DOHH2 (cell line): ENCODE data around the gene RRN3.
"Not testable (repeated sequence)": the region's sequence is repeated elsewhere in the genome, so short reads cannot be mapped to it uniquely, and the experiment has no call there.

Experiments
- CTCF ChIP-seq: fragments of 200-600 bp; sonication (generic); IDR thresholded peaks from one replicate; pipeline ENCODE4 v1.5.1; 2014; ENCODE audit warnings: antibody characterized with exemption, mild to moderate bottlenecking, low read depth, low read length; ENCODE audit not compliant: poor library complexity, severe bottlenecking
- EZH2phosphoT487 ChIP-seq: fragments of 200-600 bp; sonication (generic); IDR thresholded peaks from 2 replicates; pipeline ENCODE4 v1.6.1; 2017; ENCODE audit warnings: borderline replicate concordance, mild to moderate bottlenecking, antibody characterized with exemption, low read length, moderate library complexity, mixed read lengths

GRCh38 chr16:15143601-15144091 is 49.6 kb upstream of the RRN3 start:
- TF ChIP-seq CTCF, EZH2phosphoT487: not testable (repeated sequence)
